HTR-8/SVneo (cell line): Measurements from ENCODE around the gene KLLN.
"Not testable (repeated sequence)": the region's sequence is repeated elsewhere in the genome, so short reads cannot be mapped to it uniquely, and the experiment has no call there.

Experiments
- DNase-seq: peaks from one replicate; pipeline ENCODE4 v3.0.0; 2011; ENCODE audit warnings: low spot score, mixed read lengths; ENCODE audit not compliant: insufficient read length
- FAIRE-seq: peaks from 2 replicates; lab custom pipeline; 2011; peaks lifted over from hg19 to GRCh38; lab: Jason Lieb, UNC

Gene KLLN

GRCh38 chr10:87863053-87863943, at the start of gene KLLN, which contains the start of gene PTEN:
TSS of gene KLLN (minus strand) at chr10:87863533. CDS start at chr10:87862487, 1,046 bp downstream.
TSS of gene PTEN (plus strand) at chr10:87863625. CDS start at chr10:87864470, 845 bp downstream.
- FAIRE-seq (peak; percentile 68), DNase-seq (peak; percentile 78)

GRCh38 chr10:87903396-87903795, 40.1 kb upstream of the KLLN start:
- FAIRE-seq, DNase-seq: not testable (repeated sequence)

- DNase-seq, FAIRE-seq: not testable (repeated sequence)
Observed at GRCh38 chr10:87897957-87898356, 34.6 kb upstream of the KLLN start.

GRCh38 chr10:87896216-87896615, 32.9 kb upstream of the KLLN start:
- FAIRE-seq (no peak), DNase-seq (no peak)

- DNase-seq (no peak), FAIRE-seq (no peak)
Observed at GRCh38 chr10:87895430-87895829, 32.1 kb upstream of the KLLN start.

GRCh38 chr10:87887548-87888289, 24.4 kb upstream of the KLLN start:
- DNase-seq (no peak), FAIRE-seq (no peak)

GRCh38 chr10:87887146-87887545, 23.8 kb upstream of the KLLN start:
- DNase-seq (no peak), FAIRE-seq (no peak)

- FAIRE-seq (no peak), DNase-seq (no peak)
Observed at GRCh38 chr10:87886635-87887034, 23.3 kb upstream of the KLLN start.

GRCh38 chr10:87882555-87883294, 19.4 kb upstream of the KLLN start:
- FAIRE-seq (no peak), DNase-seq (no peak)

- DNase-seq, FAIRE-seq: not testable (repeated sequence)
Observed at GRCh38 chr10:87881373-87882059, 18.2 kb upstream of the KLLN start.

- FAIRE-seq (no peak), DNase-seq (no peak)
Observed at GRCh38 chr10:87880336-87880735, 17.0 kb upstream of the KLLN start.

- DNase-seq (no peak), FAIRE-seq (no peak)
Observed at GRCh38 chr10:87878664-87879459, 15.5 kb upstream of the KLLN start.

GRCh38 chr10:87875929-87876571, 12.7 kb upstream of the KLLN start:
- no peak for DNase-seq
- no peak for FAIRE-seq

- DNase-seq (no peak), FAIRE-seq (no peak)
Observed at GRCh38 chr10:87873656-87874055, 10.3 kb upstream of the KLLN start.

GRCh38 chr10:87872828-87873227, 9.5 kb upstream of the KLLN start:
- DNase-seq (no peak), FAIRE-seq (no peak)

- DNase-seq (no peak), FAIRE-seq (no peak)
Observed at GRCh38 chr10:87869773-87870551, 6.6 kb upstream of the KLLN start.

GRCh38 chr10:87869139-87869538, 5.8 kb upstream of the KLLN start:
- not testable (repeated sequence) for DNase-seq, FAIRE-seq

GRCh38 chr10:87868277-87868676, 4.9 kb upstream of the KLLN start:
- no peak for DNase-seq

More at GRCh38 chr10:87868277-87868676, 4.9 kb upstream of the KLLN start:
- no peak for FAIRE-seq
